Measurements from ENCODE around the gene DENND1A. TPM values are rescaled to one million over a fixed set of nuclear protein-coding genes. Genes with fewer than 3 reads are reported as not detected.
A peak's percentile ranks its signal among the peaks of the same experiment; 100 is the strongest.

DENND1A gene
- total and polyA plus RNA-seq, 2 of the 13 experiments (the other 11 are each of a cell fraction or from before 2014, with no cell fraction given) = 14.8 to 30.1 TPM

- TF ChIP-seq ZNF260 (CRISPR knock-in tag; IDR thresholded peaks at IDR 0.05; ENCODE audit: borderline replicate concordance, low read depth) (no peak), ZNF891 (CRISPR knock-in tag; IDR thresholded peaks at IDR 0.05) (no peak), ATF7 (IDR thresholded peaks at IDR 0.05) (no peak), ATF7 (CRISPR knock-in tag; IDR thresholded peaks at IDR 0.05) (no peak), KDM2A (CRISPR knock-in tag; IDR thresholded peaks at IDR 0.05; ENCODE audit: borderline replicate concordance, low read depth) (no peak), POLR2AphosphoS2 (IDR thresholded peaks at IDR 0.05; ENCODE audit: low read depth, low read length) (no peak), TFDP2 (CRISPR knock-in tag; IDR thresholded peaks at IDR 0.05) (no peak), ZFP82 (CRISPR knock-in tag; IDR thresholded peaks at IDR 0.05; ENCODE audit: borderline replicate concordance) (no peak), GATAD2A (CRISPR knock-in tag; IDR thresholded peaks at IDR 0.05) (0 out of 2 replicates have a peak, but pooled peaks have one; percentile 27), MYPOP (CRISPR knock-in tag; IDR thresholded peaks at IDR 0.05) (no peak), FOXA1 (IDR thresholded peaks at IDR 0.05) (no peak), FOXA1 (CRISPR knock-in tag; IDR thresholded peaks at IDR 0.05) (no peak), RERE (CRISPR knock-in tag; IDR thresholded peaks at IDR 0.05; ENCODE audit: low read depth) (no peak), ZNF318 (CRISPR knock-in tag; IDR thresholded peaks at IDR 0.05) (no peak)
These were observed 68.7 kb downstream of the DENND1A start (continued) for GRCh38 chr9:123861086-123861755.
